ENCODE data around the gene S100A4.
"Not testable (repeated sequence)": the region's sequence is repeated elsewhere in the genome, so short reads cannot be mapped to it uniquely, and the experiment has no call there.

The S100A4 gene

DNA sequence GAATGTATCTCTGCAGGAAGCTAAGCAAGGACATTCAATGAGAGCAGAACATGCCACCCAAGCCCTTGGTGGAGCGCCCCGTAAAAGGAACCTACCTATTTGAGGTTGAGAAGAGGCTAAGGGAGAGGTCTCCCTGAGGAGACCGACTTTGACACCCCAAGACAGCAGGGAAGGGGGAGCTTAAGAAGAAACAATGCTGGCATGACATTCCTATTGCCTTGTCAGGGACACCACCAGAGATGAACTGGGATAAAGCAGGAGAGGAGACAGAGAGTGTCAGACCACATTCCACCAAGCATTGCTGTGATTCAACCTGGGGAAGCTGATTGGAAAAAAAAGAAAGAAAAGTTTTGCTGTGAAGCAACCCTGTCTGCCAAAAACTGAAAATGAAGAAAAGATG, 33.3 kb upstream of the S100A4 start:
- H3K27ac ChIP-seq (ENCODE audit: insufficient read depth, low read depth, low read length, poor library complexity, severe bottlenecking): peak overlapping the region; percentile 67
- WGBS, 2 experiments: 73 to 74% methylated on average over 3 of the region's 3 CpGs
- peaks cover 17% of the 10 kb centered on the region for H3K4me1 ChIP-seq (ENCODE audit: control insufficient read depth, insufficient read depth, low read length)
- no peaks in the 10 kb centered on the region for H3K36me3 ChIP-seq (ENCODE audit: control insufficient read depth, insufficient read depth, low read length)
- H3K4me3 ChIP-seq (ENCODE audit: insufficient read depth, low read depth, low read length): no peak overlapping the region
- no peaks in the 10 kb centered on the region for H3K9me3 ChIP-seq (ENCODE audit: control insufficient read depth, low read length)
- no peaks in the 10 kb centered on the region for H3K27me3 ChIP-seq (ENCODE audit: control insufficient read depth, insufficient read depth, low read length, poor library complexity, severe bottlenecking)

DNA sequence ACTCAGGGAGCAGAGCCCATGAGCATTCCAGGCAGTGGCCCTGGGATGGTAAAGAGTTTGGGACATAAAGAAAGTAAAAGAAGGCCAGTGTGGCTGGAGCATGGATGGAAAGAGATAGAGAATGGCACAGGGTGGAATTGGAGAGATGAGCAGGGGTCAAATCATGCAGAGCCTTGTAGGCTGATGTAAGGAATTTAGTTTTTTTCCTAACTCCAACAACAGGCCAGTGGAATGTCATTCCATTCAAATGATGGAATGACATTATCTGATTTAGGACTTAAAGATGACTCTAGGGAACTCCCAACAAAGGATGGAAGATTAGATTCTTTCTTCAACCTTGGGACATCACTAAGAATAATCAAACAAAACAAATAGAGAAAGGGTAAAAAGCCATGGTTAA, 32.9 kb upstream of the S100A4 start:
- Histone ChIP-seq H3K4me1 (ENCODE audit: control insufficient read depth, insufficient read depth, low read length) (peaks cover 16% of the 10 kb centered on the region), H3K36me3 (ENCODE audit: control insufficient read depth, insufficient read depth, low read length) (no peaks in the 10 kb centered on the region), H3K9me3 (ENCODE audit: control insufficient read depth, low read length) (no peaks in the 10 kb centered on the region), H3K4me3 (ENCODE audit: insufficient read depth, low read depth, low read length) (no peak overlapping the region), H3K27me3 (ENCODE audit: control insufficient read depth, insufficient read depth, low read length, poor library complexity, severe bottlenecking) (no peaks in the 10 kb centered on the region), H3K27ac (ENCODE audit: insufficient read depth, low read depth, low read length, poor library complexity, severe bottlenecking) (peak overlapping the region; percentile 67)

DNA sequence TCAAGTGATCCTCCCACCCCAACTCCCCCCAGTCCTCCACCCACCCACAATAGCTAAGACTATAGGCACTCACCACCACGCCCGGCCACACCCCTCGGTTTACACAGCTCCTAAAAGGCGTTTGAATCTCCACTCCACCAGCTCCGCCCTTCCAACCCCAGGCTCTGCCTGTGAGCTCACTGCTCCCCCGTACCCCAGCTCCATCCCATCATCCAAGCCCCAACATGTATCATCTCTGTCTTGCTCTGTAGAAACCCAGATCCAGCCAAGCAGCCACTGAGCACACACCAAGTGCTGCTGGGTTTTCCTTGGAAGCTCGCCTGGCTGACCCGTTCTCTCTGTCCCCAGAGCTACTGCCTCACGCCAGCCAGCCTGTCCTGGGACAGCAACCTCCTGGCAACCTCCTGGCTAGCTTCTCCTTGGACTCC, 32.0 kb upstream of the S100A4 start:
- Histone ChIP-seq H3K9me3 (ENCODE audit: control insufficient read depth, low read length) (no peaks in the 10 kb centered on the region), H3K4me3 (ENCODE audit: insufficient read depth, low read depth, low read length) (no peak overlapping the region), H3K4me1 (ENCODE audit: control insufficient read depth, insufficient read depth, low read length) (peaks cover 16% of the 10 kb centered on the region), H3K36me3 (ENCODE audit: control insufficient read depth, insufficient read depth, low read length) (no peaks in the 10 kb centered on the region), H3K27me3 (ENCODE audit: control insufficient read depth, insufficient read depth, low read length, poor library complexity, severe bottlenecking) (no peaks in the 10 kb centered on the region), H3K27ac (ENCODE audit: insufficient read depth, low read depth, low read length, poor library complexity, severe bottlenecking) (no peak overlapping the region)
- WGBS, 2 experiments: 72 to 79% methylated on average over 9 of the region's 9 CpGs

DNA sequence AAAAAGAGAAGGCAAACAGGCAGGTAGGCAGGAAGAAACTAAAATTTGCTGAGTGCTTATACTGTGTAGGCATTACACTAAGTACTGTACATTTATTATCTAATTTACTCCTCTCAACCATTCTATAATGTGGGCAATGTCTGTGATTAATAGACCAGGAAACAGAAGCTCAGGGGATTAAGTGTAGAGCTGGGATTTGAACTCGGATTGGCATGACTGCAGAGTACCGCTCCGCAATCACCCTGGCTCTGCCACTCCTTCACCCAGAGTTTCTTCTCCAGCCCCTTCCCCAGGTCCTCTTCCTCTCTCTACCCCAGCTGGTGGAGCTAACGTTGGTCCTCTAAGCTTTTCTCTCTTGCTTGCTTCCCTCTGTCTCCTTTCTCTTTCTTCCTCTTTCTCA, 31.5 kb upstream of the S100A4 start:
- Histone ChIP-seq H3K9me3 (ENCODE audit: control insufficient read depth, low read length) (no peaks in the 10 kb centered on the region), H3K36me3 (ENCODE audit: control insufficient read depth, insufficient read depth, low read length) (no peaks in the 10 kb centered on the region), H3K4me3 (ENCODE audit: insufficient read depth, low read depth, low read length) (no peak overlapping the region), H3K27me3 (ENCODE audit: control insufficient read depth, insufficient read depth, low read length, poor library complexity, severe bottlenecking) (no peaks in the 10 kb centered on the region), H3K27ac (ENCODE audit: insufficient read depth, low read depth, low read length, poor library complexity, severe bottlenecking) (no peak overlapping the region), H3K4me1 (ENCODE audit: control insufficient read depth, insufficient read depth, low read length) (peaks cover 16% of the 10 kb centered on the region)
- WGBS, 2 experiments: 79 to 87% methylated on average over 4 of the region's 4 CpGs

DNA sequence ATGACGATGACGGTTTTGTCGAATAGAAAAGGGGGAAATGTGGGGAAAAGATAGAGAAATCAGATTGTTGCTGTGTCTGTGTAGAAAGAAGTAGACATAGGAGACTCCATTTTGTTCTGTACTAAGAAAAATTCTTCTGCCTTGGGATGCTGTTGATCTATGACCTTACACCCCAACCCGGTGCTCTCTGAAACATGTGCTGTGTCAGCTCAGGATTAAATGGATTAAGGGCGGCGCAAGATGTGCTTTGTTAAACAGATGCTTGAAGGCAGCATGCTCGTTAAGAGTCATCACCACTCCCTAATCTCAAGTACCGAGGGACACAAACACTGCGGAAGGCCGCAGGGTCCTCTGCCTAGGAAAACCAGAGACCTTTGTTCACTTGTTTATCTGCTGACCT, 29.9 kb upstream of the S100A4 start:
- H3K27ac ChIP-seq (ENCODE audit: insufficient read depth, low read depth, low read length, poor library complexity, severe bottlenecking); H3K36me3 ChIP-seq (ENCODE audit: control insufficient read depth, insufficient read depth, low read length); H3K4me3 ChIP-seq (ENCODE audit: insufficient read depth, low read depth, low read length); H3K27me3 ChIP-seq (ENCODE audit: control insufficient read depth, insufficient read depth, low read length, poor library complexity, severe bottlenecking); H3K9me3 ChIP-seq (ENCODE audit: control insufficient read depth, low read length): not testable (repeated sequence)
- H3K4me1 ChIP-seq (ENCODE audit: control insufficient read depth, insufficient read depth, low read length): peaks cover 16% of the 10 kb centered on the region
- WGBS, 2 experiments: 90 to 96% methylated on average over 6 of the region's 10 CpGs

DNA sequence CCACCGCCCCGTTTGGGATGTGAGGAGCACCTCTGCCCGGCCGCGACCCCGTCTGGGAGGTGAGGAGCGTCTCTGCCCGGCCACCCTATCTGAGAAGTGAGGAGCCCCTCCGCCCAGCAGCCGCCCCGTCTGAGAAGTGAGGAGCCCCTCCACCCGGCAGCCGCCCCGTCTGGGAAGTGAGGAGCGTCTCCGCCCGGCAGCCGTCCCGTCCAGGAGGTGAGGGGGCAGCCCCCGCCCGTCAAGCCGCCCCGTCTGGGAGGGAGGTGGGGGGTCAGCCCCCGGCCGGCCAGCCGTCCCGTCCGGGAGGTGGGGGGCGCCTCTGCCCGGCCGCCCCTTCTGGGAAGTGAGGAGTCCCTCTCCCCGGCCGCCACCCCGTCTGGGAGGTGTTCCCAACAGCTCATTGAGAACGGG, 29.5 kb upstream of the S100A4 start:
- not testable (repeated sequence) for H3K36me3 ChIP-seq (ENCODE audit: control insufficient read depth, insufficient read depth, low read length); H3K27me3 ChIP-seq (ENCODE audit: control insufficient read depth, insufficient read depth, low read length, poor library complexity, severe bottlenecking); H3K4me3 ChIP-seq (ENCODE audit: insufficient read depth, low read depth, low read length); H3K9me3 ChIP-seq (ENCODE audit: control insufficient read depth, low read length); H3K27ac ChIP-seq (ENCODE audit: insufficient read depth, low read depth, low read length, poor library complexity, severe bottlenecking)
- peaks cover 16% of the 10 kb centered on the region for H3K4me1 ChIP-seq (ENCODE audit: control insufficient read depth, insufficient read depth, low read length)
- 94% methylated on average over 35 of the region's 35 CpGs for WGBS, 2 experiments

DNA sequence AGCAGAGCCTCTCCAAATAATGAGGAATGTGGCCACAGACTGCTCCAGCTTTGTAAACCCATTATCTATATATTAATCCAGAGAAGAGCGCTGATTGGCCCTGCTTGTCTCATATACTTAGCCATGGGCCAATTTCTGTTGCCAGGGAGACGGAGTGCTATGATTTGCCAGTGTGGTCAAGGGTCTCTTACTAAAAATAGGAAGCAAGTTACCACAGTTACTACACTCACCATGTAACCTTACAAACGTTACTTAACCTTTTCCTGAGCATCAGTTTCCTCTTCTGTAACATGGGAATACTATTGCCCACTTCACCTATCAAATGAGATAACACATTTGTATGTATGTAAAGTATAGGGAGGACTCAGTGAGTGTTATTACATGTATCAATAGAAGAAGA, 27.7 kb upstream of the S100A4 start:
- Histone ChIP-seq H3K4me3 (ENCODE audit: insufficient read depth, low read depth, low read length) (no peak overlapping the region), H3K9me3 (ENCODE audit: control insufficient read depth, low read length) (no peaks in the 10 kb centered on the region), H3K36me3 (ENCODE audit: control insufficient read depth, insufficient read depth, low read length) (no peaks in the 10 kb centered on the region), H3K27ac (ENCODE audit: insufficient read depth, low read depth, low read length, poor library complexity, severe bottlenecking) (no peak overlapping the region), H3K4me1 (ENCODE audit: control insufficient read depth, insufficient read depth, low read length) (peaks cover 5% of the 10 kb centered on the region), H3K27me3 (ENCODE audit: control insufficient read depth, insufficient read depth, low read length, poor library complexity, severe bottlenecking) (no peaks in the 10 kb centered on the region)
- 91 to 93% methylated on average over 3 of the region's 3 CpGs for WGBS, 2 experiments

DNA sequence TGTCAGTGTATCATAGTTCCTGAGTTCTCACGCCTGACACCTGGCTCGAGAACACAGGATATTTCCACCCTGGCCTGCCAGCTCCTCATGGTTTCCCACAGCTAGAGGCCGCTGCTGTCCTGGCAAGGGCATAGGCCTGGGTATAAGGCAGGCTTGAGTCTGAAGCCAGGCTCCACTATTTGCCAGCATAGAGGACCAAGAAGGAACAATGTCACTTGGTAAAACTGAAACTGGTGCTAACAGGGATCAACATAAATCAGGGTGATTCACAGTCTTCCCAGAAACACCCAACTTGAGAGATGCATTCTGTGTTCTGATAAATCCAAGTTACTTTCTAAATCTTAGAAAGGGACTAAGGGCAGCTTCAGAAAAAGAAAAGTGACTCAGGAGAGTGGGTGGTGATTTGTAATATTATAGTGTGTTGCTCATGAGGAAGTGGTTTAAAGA, 27.0 kb upstream of the S100A4 start:
- Histone ChIP-seq H3K27ac (ENCODE audit: insufficient read depth, low read depth, low read length, poor library complexity, severe bottlenecking) (no peak overlapping the region), H3K27me3 (ENCODE audit: control insufficient read depth, insufficient read depth, low read length, poor library complexity, severe bottlenecking) (no peaks in the 10 kb centered on the region), H3K9me3 (ENCODE audit: control insufficient read depth, low read length) (no peaks in the 10 kb centered on the region), H3K36me3 (ENCODE audit: control insufficient read depth, insufficient read depth, low read length) (no peaks in the 10 kb centered on the region), H3K4me3 (ENCODE audit: insufficient read depth, low read depth, low read length) (no peak overlapping the region), H3K4me1 (ENCODE audit: control insufficient read depth, insufficient read depth, low read length) (peaks cover 8% of the 10 kb centered on the region)
- 49 to 61% methylated on average over 3 of the region's 3 CpGs for WGBS, 2 experiments

DNA sequence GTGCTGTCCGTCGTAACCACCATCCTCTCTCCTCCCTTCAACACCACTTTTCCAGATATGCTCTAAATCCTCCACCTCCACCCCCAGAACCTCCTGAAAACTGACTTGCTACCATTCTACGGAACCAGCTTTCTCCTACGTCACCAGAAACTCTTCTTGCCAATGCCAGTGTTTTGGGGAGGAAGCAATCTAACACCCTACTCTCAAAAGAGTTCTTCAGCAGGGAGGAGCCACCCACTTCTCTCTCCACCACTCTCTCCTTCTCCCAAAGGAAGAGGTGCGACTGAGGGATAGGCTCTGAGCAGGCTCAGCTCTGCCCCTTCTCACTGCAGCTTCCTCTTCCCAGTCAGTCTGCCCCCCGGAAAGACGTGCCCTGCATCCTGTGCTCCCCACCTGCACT, 26.1 kb upstream of the S100A4 start:
- Histone ChIP-seq H3K27me3 (ENCODE audit: control insufficient read depth, insufficient read depth, low read length, poor library complexity, severe bottlenecking) (no peaks in the 10 kb centered on the region), H3K9me3 (ENCODE audit: control insufficient read depth, low read length) (no peaks in the 10 kb centered on the region), H3K36me3 (ENCODE audit: control insufficient read depth, insufficient read depth, low read length) (no peaks in the 10 kb centered on the region), H3K4me3 (ENCODE audit: insufficient read depth, low read depth, low read length) (no peak overlapping the region), H3K27ac (ENCODE audit: insufficient read depth, low read depth, low read length, poor library complexity, severe bottlenecking) (no peak overlapping the region), H3K4me1 (ENCODE audit: control insufficient read depth, insufficient read depth, low read length) (peaks cover 13% of the 10 kb centered on the region)
- 88 to 92% methylated on average over 7 of the region's 7 CpGs for WGBS, 2 experiments

DNA sequence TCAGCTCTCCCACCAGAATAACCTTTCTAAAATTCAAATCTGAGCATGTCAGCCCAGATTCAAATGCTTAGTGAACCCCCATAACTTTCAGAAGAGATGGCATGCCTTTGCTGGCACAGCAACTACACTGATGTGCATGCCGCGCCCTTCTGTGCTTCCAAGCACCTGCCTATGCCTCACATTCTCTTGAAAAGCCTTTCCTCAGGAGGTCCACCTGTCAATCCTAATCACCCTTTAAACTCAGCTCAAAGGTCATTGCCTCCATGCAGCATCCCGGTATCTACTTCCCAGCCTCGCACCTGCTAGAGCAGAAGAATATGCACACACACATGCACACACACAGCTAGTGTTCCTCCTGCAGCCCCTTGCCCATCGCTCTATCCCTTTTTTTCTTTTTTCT, 25.3 kb upstream of the S100A4 start:
- no peaks in the 10 kb centered on the region for H3K9me3 ChIP-seq (ENCODE audit: control insufficient read depth, low read length)
- WGBS, 2 experiments: 91 to 95% methylated on average over 5 of the region's 5 CpGs
- H3K4me1 ChIP-seq (ENCODE audit: control insufficient read depth, insufficient read depth, low read length): peaks cover 18% of the 10 kb centered on the region
- no peaks in the 10 kb centered on the region for H3K36me3 ChIP-seq (ENCODE audit: control insufficient read depth, insufficient read depth, low read length)
- H3K4me3 ChIP-seq (ENCODE audit: insufficient read depth, low read depth, low read length): no peak overlapping the region
- H3K27ac ChIP-seq (ENCODE audit: insufficient read depth, low read depth, low read length, poor library complexity, severe bottlenecking): no peak overlapping the region
- H3K27me3 ChIP-seq (ENCODE audit: control insufficient read depth, insufficient read depth, low read length, poor library complexity, severe bottlenecking): no peaks in the 10 kb centered on the region

DNA sequence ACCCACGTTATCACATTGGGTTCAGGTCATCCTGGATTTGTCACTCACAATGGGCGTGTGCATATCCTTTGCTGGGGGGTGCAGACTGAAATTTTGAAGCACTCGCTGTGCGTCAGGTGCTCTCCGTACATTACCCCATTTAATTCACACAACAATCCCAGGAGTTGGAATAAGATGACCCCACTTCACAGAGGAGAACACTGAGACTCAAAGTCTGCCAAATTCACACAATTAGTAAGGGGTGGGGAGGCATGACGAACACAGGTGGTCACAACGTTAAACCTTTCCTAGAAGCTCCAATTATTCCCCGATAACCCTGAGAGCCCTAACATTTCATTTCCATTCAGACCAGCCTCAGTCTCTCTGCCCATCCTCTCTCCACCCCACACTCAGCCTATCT, 23.9 kb upstream of the S100A4 start:
- 92 to 95% methylated on average over 8 of the region's 8 CpGs for WGBS, 2 experiments
- Histone ChIP-seq H3K27ac (ENCODE audit: insufficient read depth, low read depth, low read length, poor library complexity, severe bottlenecking) (no peak overlapping the region), H3K4me1 (ENCODE audit: control insufficient read depth, insufficient read depth, low read length) (peaks cover 18% of the 10 kb centered on the region), H3K36me3 (ENCODE audit: control insufficient read depth, insufficient read depth, low read length) (no peaks in the 10 kb centered on the region), H3K27me3 (ENCODE audit: control insufficient read depth, insufficient read depth, low read length, poor library complexity, severe bottlenecking) (no peaks in the 10 kb centered on the region), H3K4me3 (ENCODE audit: insufficient read depth, low read depth, low read length) (no peak overlapping the region), H3K9me3 (ENCODE audit: control insufficient read depth, low read length) (no peaks in the 10 kb centered on the region)

All from ectodermal cell (in vitro differentiated cells).